ENCODE data around the gene PDGFC. TPM values are rescaled to one million over a fixed set of nuclear protein-coding genes. Genes with fewer than 3 reads are reported as not detected.

PDGFC gene
- total RNA-seq, 1 donor from 2014 or later, result 42.5 TPM

GRCh38 chr4:156948133-156948532, 23.5 kb downstream of the PDGFC start:
- Mint-ChIP-seq H3K4me1 (ENCODE audit: low read depth) (peaks cover 75% of the 10 kb centered on the region), H3K27ac (no peak overlapping the region), H3K9me3 (ENCODE audit: low read depth) (no peaks in the 10 kb centered on the region), H3K4me3 (ENCODE audit: low read depth) (no peak overlapping the region), H3K27me3 (no peaks in the 10 kb centered on the region), H3K36me3 (ENCODE audit: insufficient read depth) (no peaks in the 10 kb centered on the region)
- no peak for TF ChIP-seq CTCF (IDR thresholded peaks at IDR 0.05; ENCODE audit: unreplicated experiment)
- DNase-seq (ENCODE audit: low spot score, unreplicated experiment), result no peak

- H3K4me1 Mint-ChIP-seq (ENCODE audit: low read depth), result peaks cover 74% of the 10 kb centered on the region
- no peaks in the 10 kb centered on the region for H3K27me3 Mint-ChIP-seq
- TF ChIP-seq CTCF (IDR thresholded peaks at IDR 0.05; ENCODE audit: unreplicated experiment), result no peak
- H3K4me3 Mint-ChIP-seq (ENCODE audit: low read depth), result no peak overlapping the region
- H3K9me3 Mint-ChIP-seq (ENCODE audit: low read depth), result no peaks in the 10 kb centered on the region
- no peak for DNase-seq (ENCODE audit: low spot score, unreplicated experiment)
- H3K27ac Mint-ChIP-seq, result peak overlapping the region; percentile 83
- H3K36me3 Mint-ChIP-seq (ENCODE audit: insufficient read depth), result no peaks in the 10 kb centered on the region
Measured at GRCh38 chr4:156946516-156947424, 24.8 kb downstream of the PDGFC start.

- no peak for DNase-seq (ENCODE audit: low spot score, unreplicated experiment)
- no peaks in the 10 kb centered on the region for H3K36me3 Mint-ChIP-seq (ENCODE audit: insufficient read depth)
- H3K27me3 Mint-ChIP-seq, result no peaks in the 10 kb centered on the region
- no peak overlapping the region for H3K4me3 Mint-ChIP-seq (ENCODE audit: low read depth)
- H3K4me1 Mint-ChIP-seq (ENCODE audit: low read depth), result peaks cover 71% of the 10 kb centered on the region
- H3K9me3 Mint-ChIP-seq (ENCODE audit: low read depth), result no peaks in the 10 kb centered on the region
- no peak for TF ChIP-seq CTCF (IDR thresholded peaks at IDR 0.05; ENCODE audit: unreplicated experiment)
- peak overlapping the region; percentile 21 for H3K27ac Mint-ChIP-seq
Measured at GRCh38 chr4:156945532-156945931, 26.1 kb downstream of the PDGFC start.

- Mint-ChIP-seq H3K27ac (peak overlapping the region; percentile 87), H3K4me3 (ENCODE audit: low read depth) (no peak overlapping the region), H3K36me3 (ENCODE audit: insufficient read depth) (no peaks in the 10 kb centered on the region), H3K4me1 (ENCODE audit: low read depth) (peaks cover 56% of the 10 kb centered on the region), H3K9me3 (ENCODE audit: low read depth) (no peaks in the 10 kb centered on the region), H3K27me3 (no peaks in the 10 kb centered on the region)
- DNase-seq (ENCODE audit: low spot score, unreplicated experiment), result no peak
- TF ChIP-seq CTCF (IDR thresholded peaks at IDR 0.05; ENCODE audit: unreplicated experiment), result no peak
Measured at GRCh38 chr4:156942991-156943390, 28.6 kb downstream of the PDGFC start.

GRCh38 chr4:156941940-156942548, 29.6 kb downstream of the PDGFC start:
- H3K36me3 Mint-ChIP-seq (ENCODE audit: insufficient read depth), result no peaks in the 10 kb centered on the region
- peak; percentile 31 for DNase-seq (ENCODE audit: low spot score, unreplicated experiment)
- TF ChIP-seq CTCF (IDR thresholded peaks at IDR 0.05; ENCODE audit: unreplicated experiment), result no peak
- peak overlapping the region; percentile 51 for H3K4me3 Mint-ChIP-seq (ENCODE audit: low read depth)
- no peaks in the 10 kb centered on the region for H3K9me3 Mint-ChIP-seq (ENCODE audit: low read depth)
- H3K27me3 Mint-ChIP-seq, result no peaks in the 10 kb centered on the region
- peaks cover 52% of the 10 kb centered on the region for H3K4me1 Mint-ChIP-seq (ENCODE audit: low read depth)
- H3K27ac Mint-ChIP-seq, result peak overlapping the region; percentile 98
